ENCODE data around the gene SLC26A11. TPM values are rescaled to one million over a fixed set of nuclear protein-coding genes. Genes with fewer than 3 reads are reported as not detected.

Gene SLC26A11
- total and polyA plus RNA-seq, 4 experiments from 2014 or later, result 6.3 to 126 (median 66.0) TPM

DNA sequence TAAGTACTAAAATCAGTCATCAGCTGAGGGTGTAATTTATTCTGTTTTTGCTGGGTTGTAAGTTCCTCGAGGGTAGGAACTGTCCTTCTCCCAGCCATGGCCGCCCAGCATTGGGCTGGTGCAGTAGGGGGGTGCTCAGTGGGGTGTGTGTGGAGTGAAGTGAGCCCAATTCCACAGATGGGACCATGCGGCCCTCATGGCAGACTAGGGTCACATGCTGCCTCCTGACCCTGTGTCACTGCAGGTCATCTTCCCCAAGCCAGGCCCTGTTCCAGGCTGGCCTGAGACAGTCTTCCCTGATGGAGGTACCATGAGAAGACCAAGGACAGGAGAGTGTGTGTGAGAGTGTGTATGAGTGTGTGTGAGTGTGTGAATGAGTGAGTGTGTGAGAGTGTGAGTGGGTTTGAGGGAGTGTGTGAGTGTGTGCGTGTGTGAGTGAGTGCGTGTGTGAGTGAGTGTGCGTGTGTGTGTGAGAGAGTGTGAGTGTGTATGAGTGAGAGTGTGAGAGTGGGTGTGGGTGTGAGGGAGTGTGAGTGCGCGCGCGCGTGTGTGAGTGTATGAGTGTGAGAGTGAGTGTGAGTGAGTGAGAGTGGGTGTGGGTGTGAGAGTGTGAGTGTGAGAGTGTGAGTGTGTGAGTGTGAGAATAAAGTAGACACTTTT is 3.7 kb downstream of the SLC26A11 start:
- H3K4me3 Mint-ChIP-seq, result peak overlapping the region in 1 of 8 donors; percentile 0
- H3K4me1 ChIP-seq (ENCODE audit: insufficient read depth, low read length), result peaks cover 10% of the 10 kb centered on the region
- peak overlapping the region in 5 of 7 donors; percentile 0 to 96 (median 67) for H3K27ac Mint-ChIP-seq
- H3K4me1 Mint-ChIP-seq, result peaks cover 9 to 36% (median 23%) of the 10 kb centered on the region in 4 donors
- no peak for DNase-seq
- peaks cover 0 to 2% (median 0%) of the 10 kb centered on the region in 8 donors for H3K9me3 Mint-ChIP-seq
- POLR2A ChIA-PET (ENCODE audit: partially characterized antibody), result no interaction called here
- no peaks in the 10 kb centered on the region for H3K27me3 Mint-ChIP-seq
- H3K27me3 ChIP-seq (ENCODE audit: insufficient read depth, low read length), result no peaks in the 10 kb centered on the region
- H3K27ac ChIP-seq (ENCODE audit: low read depth, low read length), result no peak overlapping the region
- no peak overlapping the region for H3K4me3 ChIP-seq (ENCODE audit: low read length in 2 of 2)
- intact Hi-C loops (cut with micrococcal nuclease), result no loop called here
- CTCF ChIA-PET (ENCODE audit: partially characterized antibody), result no interaction called here
- H3K36me3 Mint-ChIP-seq, result peaks cover 6 to 33% of the 10 kb centered on the region in 2 donors
- H3K36me3 ChIP-seq (ENCODE audit: insufficient read depth, low read length), result no peaks in the 10 kb centered on the region
- no peaks in the 10 kb centered on the region for H3K9me3 ChIP-seq (ENCODE audit: control insufficient read depth in 1 of 2, low read length in 2 of 2)

DNA sequence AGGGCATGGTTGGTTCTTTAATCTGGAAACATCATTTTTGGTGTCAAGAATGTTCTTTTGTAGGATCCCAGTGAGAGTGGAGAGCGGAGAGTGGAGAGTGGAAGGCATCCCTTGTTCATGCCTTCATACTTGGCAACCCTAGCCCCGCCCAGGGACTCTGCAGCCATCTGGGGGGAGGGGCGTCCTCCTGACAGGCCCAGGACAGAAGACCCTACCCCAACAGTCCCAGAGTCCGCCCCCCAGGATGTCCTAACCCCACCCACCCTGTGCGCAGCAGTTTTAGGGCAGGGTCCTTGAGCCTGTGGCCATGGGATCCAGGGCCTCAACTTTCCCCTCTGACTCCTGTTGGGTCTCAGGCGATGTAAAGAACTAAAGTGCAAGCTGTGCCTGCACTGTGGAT is 4.5 kb downstream of the SLC26A11 start:
- ChIA-PET POLR2A (ENCODE audit: partially characterized antibody) (no interaction called here), CTCF (ENCODE audit: partially characterized antibody) (no interaction called here)
- peaks cover 6 to 29% of the 10 kb centered on the region in 2 donors for H3K36me3 Mint-ChIP-seq
- no peaks in the 10 kb centered on the region for H3K27me3 ChIP-seq (ENCODE audit: insufficient read depth, low read length)
- H3K9me3 ChIP-seq (ENCODE audit: control insufficient read depth in 1 of 2, low read length in 2 of 2), result no peaks in the 10 kb centered on the region
- H3K4me3 Mint-ChIP-seq, result no peak overlapping the region
- H3K4me1 Mint-ChIP-seq, result peaks cover 9 to 30% (median 18%) of the 10 kb centered on the region in 4 donors
- intact Hi-C loops (cut with micrococcal nuclease), result no loop called here
- DNase-seq, result no peak
- no peak overlapping the region for H3K27ac ChIP-seq (ENCODE audit: low read depth, low read length)
- no peak overlapping the region for H3K4me3 ChIP-seq (ENCODE audit: low read length in 2 of 2)
- no peaks in the 10 kb centered on the region for H3K36me3 ChIP-seq (ENCODE audit: insufficient read depth, low read length)
- H3K27me3 Mint-ChIP-seq, result no peaks in the 10 kb centered on the region
- H3K9me3 Mint-ChIP-seq, result peaks cover 0 to 2% (median 0%) of the 10 kb centered on the region in 8 donors
- peaks cover 6% of the 10 kb centered on the region for H3K4me1 ChIP-seq (ENCODE audit: insufficient read depth, low read length)
- peak overlapping the region in 3 of 7 donors; percentile 0 to 96 (median 92) for H3K27ac Mint-ChIP-seq

DNA sequence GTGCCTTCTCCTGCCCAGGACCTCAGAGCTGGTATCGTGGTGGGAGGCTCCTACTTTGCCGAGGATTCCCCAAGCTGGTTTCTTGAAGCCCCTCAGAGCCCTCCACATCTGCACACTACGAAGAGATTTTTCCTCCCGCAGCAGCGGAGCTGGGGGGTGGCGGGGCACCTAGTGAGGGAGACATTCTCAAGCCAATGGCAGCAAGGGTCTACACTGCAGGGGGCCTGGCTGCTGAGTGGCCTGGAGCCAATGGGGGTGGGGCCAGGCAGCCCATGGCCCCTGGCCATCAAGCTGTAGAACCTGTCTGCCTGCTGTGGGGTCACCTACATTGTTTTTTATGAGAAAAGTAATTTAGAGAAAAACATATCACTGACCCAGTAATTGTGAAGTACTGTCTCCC is 5.0 kb downstream of the SLC26A11 start:
- CTCF ChIA-PET (ENCODE audit: partially characterized antibody), result no interaction called here
- no peak overlapping the region for H3K27ac ChIP-seq (ENCODE audit: low read depth, low read length)
- Mint-ChIP-seq H3K4me1 (peaks cover 9 to 30% (median 17%) of the 10 kb centered on the region in 4 donors), H3K36me3 (peaks cover 9 to 28% of the 10 kb centered on the region in 2 donors), H3K4me3 (no peak overlapping the region), H3K9me3 (peaks cover 0 to 3% (median 0%) of the 10 kb centered on the region in 8 donors), H3K27me3 (no peaks in the 10 kb centered on the region), H3K27ac (peak overlapping the region in 1 of 7 donors; percentile 60)
- POLR2A ChIA-PET (ENCODE audit: partially characterized antibody), result no interaction called here
- intact Hi-C loops (cut with micrococcal nuclease), result no loop called here
- peaks cover 6% of the 10 kb centered on the region for H3K4me1 ChIP-seq (ENCODE audit: insufficient read depth, low read length)
- H3K4me3 ChIP-seq (ENCODE audit: low read length in 2 of 2), result no peak overlapping the region
- H3K36me3 ChIP-seq (ENCODE audit: insufficient read depth, low read length), result no peaks in the 10 kb centered on the region
- H3K9me3 ChIP-seq (ENCODE audit: control insufficient read depth in 1 of 2, low read length in 2 of 2), result no peaks in the 10 kb centered on the region
- no peak for DNase-seq
- no peaks in the 10 kb centered on the region for H3K27me3 ChIP-seq (ENCODE audit: insufficient read depth, low read length)

DNA sequence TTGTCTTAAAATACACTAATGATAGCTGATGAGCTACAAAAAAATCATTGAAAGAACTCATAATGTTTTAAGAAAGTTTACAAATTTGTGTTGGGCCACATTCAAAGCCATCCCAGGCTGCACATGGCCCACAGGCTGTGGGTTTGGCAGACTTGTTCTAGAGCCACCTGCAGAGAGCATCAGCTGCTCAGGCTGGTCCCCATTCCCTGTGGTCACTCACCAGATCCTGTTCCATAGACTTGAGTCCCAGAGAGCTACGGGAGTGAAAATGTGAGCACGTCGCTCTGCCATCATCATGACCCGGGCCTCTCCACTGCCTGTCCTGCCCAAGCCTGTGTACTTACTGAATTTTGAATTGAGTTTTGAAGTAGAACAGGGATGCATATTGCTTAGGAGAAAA is 6.9 kb downstream of the SLC26A11 start:
- Mint-ChIP-seq H3K9me3 (peaks cover 0 to 14% (median 4%) of the 10 kb centered on the region in 8 donors), H3K36me3 (peaks cover 27 to 41% of the 10 kb centered on the region in 2 donors), H3K4me3 (no peak overlapping the region), H3K4me1 (peaks cover 8 to 20% (median 16%) of the 10 kb centered on the region in 4 donors), H3K27ac (peak overlapping the region in 1 of 7 donors; percentile 71), H3K27me3 (no peaks in the 10 kb centered on the region)
- ChIA-PET CTCF (ENCODE audit: partially characterized antibody) (no interaction called here), POLR2A (ENCODE audit: partially characterized antibody) (interaction anchor here (0.8 to 2.5 kb wide), 4 partner anchors 8 to 34 kb away, joined by 3 to 7 read pairs (median 3); partner anchors contain the start of gene RNF213)
- Histone ChIP-seq H3K9me3 (ENCODE audit: control insufficient read depth in 1 of 2, low read length in 2 of 2) (peaks cover 0 to 1% of the 10 kb centered on the region in 2 donors), H3K27me3 (ENCODE audit: insufficient read depth, low read length) (no peaks in the 10 kb centered on the region), H3K27ac (ENCODE audit: low read depth, low read length) (no peak overlapping the region), H3K36me3 (ENCODE audit: insufficient read depth, low read length) (no peaks in the 10 kb centered on the region), H3K4me1 (ENCODE audit: insufficient read depth, low read length) (no peaks in the 10 kb centered on the region), H3K4me3 (ENCODE audit: low read length in 2 of 2) (no peak overlapping the region)
- no peak for DNase-seq
- intact Hi-C loops (cut with micrococcal nuclease), result no loop called here

- ChIA-PET CTCF (ENCODE audit: partially characterized antibody) (no interaction called here), POLR2A (ENCODE audit: partially characterized antibody) (interaction anchor here (0.8 to 2.5 kb wide), 3 partner anchors 8 to 33 kb away, joined by 3 to 7 read pairs (median 3); partner anchors contain the start of gene RNF213)
- H3K27ac ChIP-seq (ENCODE audit: low read depth, low read length), result no peak overlapping the region
- DNase-seq, result no peak
- H3K4me3 ChIP-seq (ENCODE audit: low read length in 2 of 2), result no peak overlapping the region
- no peaks in the 10 kb centered on the region for H3K4me1 ChIP-seq (ENCODE audit: insufficient read depth, low read length)
- intact Hi-C loops (cut with micrococcal nuclease), result no loop called here
- no peaks in the 10 kb centered on the region for H3K27me3 ChIP-seq (ENCODE audit: insufficient read depth, low read length)
- Mint-ChIP-seq H3K4me1 (peaks cover 7 to 16% (median 14%) of the 10 kb centered on the region in 4 donors), H3K4me3 (no peak overlapping the region), H3K9me3 (peaks cover 0 to 19% (median 8%) of the 10 kb centered on the region in 8 donors), H3K27ac (no peak overlapping the region), H3K27me3 (no peaks in the 10 kb centered on the region), H3K36me3 (peaks cover 32 to 41% of the 10 kb centered on the region in 2 donors)
- H3K36me3 ChIP-seq (ENCODE audit: insufficient read depth, low read length), result no peaks in the 10 kb centered on the region
- peaks cover 0 to 6% of the 10 kb centered on the region in 2 donors for H3K9me3 ChIP-seq (ENCODE audit: control insufficient read depth in 1 of 2, low read length in 2 of 2)
Measured at GRCh38 chr17:80227666-80228065, 7.4 kb downstream of the SLC26A11 start.

DNA sequence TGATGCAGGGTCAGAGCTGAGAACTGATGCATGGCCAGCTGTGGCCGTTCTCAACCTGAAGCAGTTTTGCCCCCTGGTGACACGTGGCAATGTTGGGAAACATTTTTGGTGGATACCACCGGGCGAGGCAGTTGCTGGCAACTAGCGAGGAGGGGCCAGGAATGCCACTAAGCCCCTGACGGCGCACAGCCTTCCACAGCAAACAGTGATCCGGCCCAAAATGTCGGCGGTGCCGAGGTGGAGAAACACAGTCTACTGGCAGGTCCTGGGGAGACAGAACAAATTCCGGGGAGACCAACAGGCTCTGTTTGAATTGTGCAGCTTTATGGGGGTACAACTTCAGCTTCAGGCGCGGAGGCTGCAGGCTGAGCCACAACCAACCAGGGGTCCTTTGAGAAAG is 8.2 kb downstream of the SLC26A11 start:
- peaks cover 0 to 26% (median 12%) of the 10 kb centered on the region in 8 donors for H3K9me3 Mint-ChIP-seq
- Histone ChIP-seq H3K27me3 (ENCODE audit: insufficient read depth, low read length) (no peaks in the 10 kb centered on the region), H3K4me1 (ENCODE audit: insufficient read depth, low read length) (no peaks in the 10 kb centered on the region), H3K9me3 (ENCODE audit: control insufficient read depth in 1 of 2, low read length in 2 of 2) (peaks cover 0 to 7% of the 10 kb centered on the region in 2 donors), H3K27ac (ENCODE audit: low read depth, low read length) (no peak overlapping the region), H3K36me3 (ENCODE audit: insufficient read depth, low read length) (no peaks in the 10 kb centered on the region), H3K4me3 (ENCODE audit: low read length in 2 of 2) (no peak overlapping the region)
- peak overlapping the region in 1 of 7 donors; percentile 25 for H3K27ac Mint-ChIP-seq
- H3K4me3 Mint-ChIP-seq, result peak overlapping the region in 1 of 8 donors; percentile 45
- H3K4me1 Mint-ChIP-seq, result peaks cover 5 to 8% (median 7%) of the 10 kb centered on the region in 4 donors
- H3K27me3 Mint-ChIP-seq, result no peaks in the 10 kb centered on the region
- peaks cover 38 to 39% of the 10 kb centered on the region in 2 donors for H3K36me3 Mint-ChIP-seq
- intact Hi-C loops (cut with micrococcal nuclease), result no loop called here
- ChIA-PET POLR2A (ENCODE audit: partially characterized antibody) (interaction anchor here (2.5 kb wide), 1 partner anchor 9 kb away, joined by 7 read pairs; no protein-coding TSS in a partner anchor), CTCF (ENCODE audit: partially characterized antibody) (no interaction called here)
- no peak for DNase-seq

- Mint-ChIP-seq H3K4me3 (no peak overlapping the region), H3K4me1 (peaks cover under 1 to 6% (median 4%) of the 10 kb centered on the region in 4 donors), H3K27ac (no peak overlapping the region), H3K36me3 (peaks cover 40 to 44% of the 10 kb centered on the region in 2 donors), H3K27me3 (no peaks in the 10 kb centered on the region), H3K9me3 (peaks cover 0 to 27% (median 13%) of the 10 kb centered on the region in 8 donors)
- peaks cover 0 to 7% of the 10 kb centered on the region in 2 donors for H3K9me3 ChIP-seq (ENCODE audit: control insufficient read depth in 1 of 2, low read length in 2 of 2)
- no peak overlapping the region for H3K4me3 ChIP-seq (ENCODE audit: low read length in 2 of 2)
- H3K4me1 ChIP-seq (ENCODE audit: insufficient read depth, low read length), result no peaks in the 10 kb centered on the region
- no peak overlapping the region for H3K27ac ChIP-seq (ENCODE audit: low read depth, low read length)
- no peaks in the 10 kb centered on the region for H3K27me3 ChIP-seq (ENCODE audit: insufficient read depth, low read length)
- ChIA-PET CTCF (ENCODE audit: partially characterized antibody) (no interaction called here), POLR2A (ENCODE audit: partially characterized antibody) (interaction anchor here (2.5 kb wide), 1 partner anchor 10 kb away, joined by 7 read pairs; no protein-coding TSS in a partner anchor)
- intact Hi-C loops (cut with micrococcal nuclease), result no loop called here
- no peaks in the 10 kb centered on the region for H3K36me3 ChIP-seq (ENCODE audit: insufficient read depth, low read length)
- DNase-seq, result no peak
Measured at GRCh38 chr17:80229011-80229410, 8.8 kb downstream of the SLC26A11 start.

Data from CD4-positive, alpha-beta memory T cell (primary cell).